ENCODE measurements around the gene ZNF236. TPM values are rescaled to one million over a fixed set of nuclear protein-coding genes. Genes with fewer than 3 reads are reported as not detected.

Gene ZNF236
- total RNA-seq, 4 donors from 2014 or later: 21.0 to 36.3 (median 31.8) TPM

GRCh38 chr18:76857476-76857875 is 35.1 kb downstream of the ZNF236 start:
- 77 to 84% methylated on average over 4 of the region's 4 CpGs for WGBS, 2 donors
- no peaks in the 10 kb centered on the region for H3K4me1 ChIP-seq
- TF ChIP-seq POLR2A (IDR thresholded peaks at IDR 0.05) (no peak), EP300 (IDR thresholded peaks at IDR 0.05) (no peak), CTCF (IDR thresholded peaks at IDR 0.05) (no peak)
- peaks cover 0 to 65% (median 3%) of the 10 kb centered on the region in 3 donors for H3K36me3 ChIP-seq
- no peaks in the 10 kb centered on the region for H3K9me3 ChIP-seq
- H3K27ac ChIP-seq: no peak overlapping the region
- DNase-seq (ENCODE audit: low spot score in 2 of 2): no peak
- H3K4me3 ChIP-seq: no peak overlapping the region
- no peaks in the 10 kb centered on the region for H3K27me3 ChIP-seq

GRCh38 chr18:76859474-76860339 is 37.4 kb downstream of the ZNF236 start:
- H3K27ac ChIP-seq: no peak overlapping the region
- no peaks in the 10 kb centered on the region for H3K27me3 ChIP-seq
- no peaks in the 10 kb centered on the region for H3K4me1 ChIP-seq
- TF ChIP-seq CTCF (IDR thresholded peaks at IDR 0.05) (no peak), EP300 (IDR thresholded peaks at IDR 0.05) (no peak)
- DNase-seq (ENCODE audit: low spot score in 2 of 2): no peak
- peaks cover 0 to 76% (median 3%) of the 10 kb centered on the region in 3 donors for H3K36me3 ChIP-seq
- no peak overlapping the region for H3K4me3 ChIP-seq
- no peaks in the 10 kb centered on the region for H3K9me3 ChIP-seq
- WGBS, 2 donors: 84 to 85% methylated on average over 14 of the region's 14 CpGs

GRCh38 chr18:76860411-76860810 is 38.1 kb downstream of the ZNF236 start:
- no peaks in the 10 kb centered on the region for H3K9me3 ChIP-seq
- WGBS, 2 donors: 68 to 81% methylated on average over 6 of the region's 6 CpGs
- no peak for TF ChIP-seq EP300 (IDR thresholded peaks at IDR 0.05)
- no peak for TF ChIP-seq POLR2A (IDR thresholded peaks at IDR 0.05)
- TF ChIP-seq CTCF (IDR thresholded peaks at IDR 0.05): no peak
- peaks cover 0 to 72% (median 3%) of the 10 kb centered on the region in 3 donors for H3K36me3 ChIP-seq
- no peak overlapping the region for H3K4me3 ChIP-seq
- no peak overlapping the region for H3K27ac ChIP-seq
- DNase-seq (ENCODE audit: low spot score in 2 of 2): no peak
- no peaks in the 10 kb centered on the region for H3K27me3 ChIP-seq
- no peaks in the 10 kb centered on the region for H3K4me1 ChIP-seq

GRCh38 chr18:76866666-76867065 is 44.3 kb downstream of the ZNF236 start:
- WGBS, 2 donors: 71 to 82% methylated on average over 9 of the region's 9 CpGs
- no peak overlapping the region for H3K27ac ChIP-seq
- TF ChIP-seq POLR2A (IDR thresholded peaks at IDR 0.05) (no peak), EP300 (IDR thresholded peaks at IDR 0.05) (no peak), CTCF (IDR thresholded peaks at IDR 0.05) (no peak)
- no peaks in the 10 kb centered on the region for H3K4me1 ChIP-seq
- DNase-seq (ENCODE audit: low spot score in 2 of 2): no peak
- no peak overlapping the region for H3K4me3 ChIP-seq
- H3K9me3 ChIP-seq: no peaks in the 10 kb centered on the region
- peaks cover 0 to 54% (median 3%) of the 10 kb centered on the region in 3 donors for H3K36me3 ChIP-seq
- no peaks in the 10 kb centered on the region for H3K27me3 ChIP-seq

DNA sequence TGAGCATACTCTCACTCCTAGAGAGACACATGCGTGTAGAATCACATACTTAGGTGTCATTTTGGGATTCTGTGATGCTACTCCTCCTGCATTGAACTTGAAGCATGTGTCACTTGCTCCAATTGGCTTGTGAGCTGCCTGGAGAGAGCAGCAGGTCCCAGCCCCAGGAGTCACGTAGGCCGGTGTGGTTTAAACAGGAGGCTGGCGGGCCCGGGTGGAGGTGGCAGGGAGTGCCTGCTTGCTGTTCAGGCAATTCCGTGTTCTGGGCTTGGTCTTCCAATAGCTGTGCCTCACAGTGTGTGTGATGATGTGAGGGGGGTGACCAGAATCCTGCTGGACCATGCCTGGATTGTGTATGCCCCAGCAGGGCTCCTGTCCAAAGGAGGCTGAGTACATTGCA is 51.0 kb downstream of the ZNF236 start:
- WGBS, 2 donors: 88 to 93% methylated on average over 6 of the region's 6 CpGs
- Histone ChIP-seq H3K4me3 (no peak overlapping the region), H3K27ac (no peak overlapping the region), H3K4me1 (no peaks in the 10 kb centered on the region), H3K27me3 (no peaks in the 10 kb centered on the region), H3K9me3 (no peaks in the 10 kb centered on the region), H3K36me3 (peaks cover 0 to 47% (median 0%) of the 10 kb centered on the region in 3 donors)
- DNase-seq (ENCODE audit: low spot score in 2 of 2): no peak
- TF ChIP-seq POLR2A (IDR thresholded peaks at IDR 0.05) (no peak), CTCF (IDR thresholded peaks at IDR 0.05) (no peak), EP300 (IDR thresholded peaks at IDR 0.05) (no peak)

Measured in tibial nerve (tissue), 4 donors.